Neural cell (in vitro differentiated cells): ENCODE results near the gene STK10. TPM values are rescaled to one million over a fixed set of nuclear protein-coding genes. Genes with fewer than 3 reads are reported as not detected.

Experiments used
- polyA plus RNA-seq: library from polyadenylated mRNA; depleted of rRNA; stranded (reverse); fragments of >200 nt; gene quantifications from 2 replicates; pipeline ENCODE4 v1.2.3, GENCODE V29; 2014

The STK10 gene
- polyA plus RNA-seq, 1 donor from 2014 or later: 8.2 TPM

Other genes with a start within 250 kb of the STK10 start
- gene FBXW11, start 181.6 kb downstream of the STK10 start, polyA plus RNA-seq: 102 and 103 TPM in 2 replicates
- gene EFCAB9, start 5.9 kb upstream of the STK10 start, polyA plus RNA-seq: not detected in 2 replicates
- 84.7 and 89.9 TPM in 2 replicates for gene UBTD2, start 95.5 kb upstream of the STK10 start, polyA plus RNA-seq